Naive thymus-derived CD4-positive, alpha-beta T cell (primary cell): ENCODE measurements around the gene SMURF1. TPM values are rescaled to one million over a fixed set of nuclear protein-coding genes. Genes with fewer than 3 reads are reported as not detected.
"Not testable (repeated sequence)": the region's sequence is repeated elsewhere in the genome, so short reads cannot be mapped to it uniquely, and the experiment has no call there.

ENCODE experiments used
- ATAC-seq: fragments of 150-1000 bp; cut with Tn5 transposase; 2 replicates; pipeline ENCODE4 v1.10.0; 2021; ENCODE audit warnings: mild to moderate bottlenecking, moderate library complexity
- CTCF ChIA-PET: fragments of 350-600 bp; sonication (Branson Sonifier 250); formaldehyde crosslinking; loops from one replicate; lab custom pipeline; 2021; ENCODE audit warnings: antibody characterized with exemption; lab: Charles Lee
- POLR2A ChIA-PET: fragments of 350-600 bp; sonication (Branson Sonifier 250); formaldehyde crosslinking; loops from one replicate; lab custom pipeline; 2021; ENCODE audit warnings: antibody characterized with exemption, inconsistent platforms; lab: Charles Lee
- DNase-seq, 9 donors: peaks; one replicate each; pipeline versions ENCODE4 v3.0.0 to v3.0.0-alpha.2; 2020 to 2022; ENCODE audit warnings: mixed read lengths in 1 of 9
- H3K27ac ChIP-seq: one replicate; pipeline ENCODE4 v1.7.0; 2013; ENCODE audit warnings: mild to moderate bottlenecking, low read depth, low read length, moderate library complexity
- H3K27me3 ChIP-seq, 2 donors: one replicate each; pipeline ENCODE4 v1.7.0; 2013; ENCODE audit warnings: low read length in 2 of 2, mild to moderate bottlenecking in 2 of 2, moderate library complexity in 2 of 2; ENCODE audit not compliant: control insufficient read depth in 2 of 2, insufficient read depth in 2 of 2
- H3K36me3 ChIP-seq, 3 experiments: 1 replicate in 2 of 3; 2 replicates in 1 of 3; pipeline ENCODE4 v1.7.0; 2013; ENCODE audit warnings: low read length in 3 of 3, mild to moderate bottlenecking in 3 of 3, moderate library complexity in 1 of 3; ENCODE audit not compliant: insufficient read depth in 3 of 3, control insufficient read depth in 2 of 3
- H3K4me1 ChIP-seq, 2 donors: one replicate each; pipeline ENCODE4 v1.7.0; 2013; ENCODE audit warnings: low read length in 2 of 2, mild to moderate bottlenecking in 2 of 2, moderate library complexity in 1 of 2; ENCODE audit not compliant: control insufficient read depth in 2 of 2, insufficient read depth in 2 of 2
- H3K4me3 ChIP-seq: 2 replicates; pipeline ENCODE4 v1.7.0; 2013; ENCODE audit warnings: mild to moderate bottlenecking, low read length
- H3K9me3 ChIP-seq, 3 experiments: 1 replicate in 2 of 3; 2 replicates in 1 of 3; pipeline ENCODE4 v1.7.0; 2013; ENCODE audit warnings: low read length in 3 of 3; ENCODE audit not compliant: control insufficient read depth in 2 of 3
- H3K27ac Mint-ChIP-seq, 9 donors: one replicate each; pipeline ENCODE4 v1.8.0; 2020 to 2022; ENCODE audit warnings: mixed read lengths in 9 of 9, mild to moderate bottlenecking in 8 of 9, moderate library complexity in 5 of 9, inconsistent platforms in 2 of 9
- H3K27me3 Mint-ChIP-seq, 5 donors: one replicate each; pipeline ENCODE4 v1.8.0; 2021 to 2022; ENCODE audit warnings: mixed read lengths in 5 of 5, mild to moderate bottlenecking in 1 of 5
- H3K36me3 Mint-ChIP-seq, 5 donors: one replicate each; pipeline ENCODE4 v1.8.0; 2020 to 2022; ENCODE audit warnings: mixed read lengths in 5 of 5, mild to moderate bottlenecking in 3 of 5, inconsistent platforms in 1 of 5
- H3K4me1 Mint-ChIP-seq, 7 donors: one replicate each; pipeline ENCODE4 v1.8.0; 2020 to 2022; ENCODE audit warnings: mixed read lengths in 7 of 7, mild to moderate bottlenecking in 3 of 7, inconsistent platforms in 1 of 7
- H3K4me3 Mint-ChIP-seq, 10 donors: one replicate each; pipeline ENCODE4 v1.8.0; 2020 to 2022; ENCODE audit warnings: mild to moderate bottlenecking in 10 of 10, mixed read lengths in 10 of 10, moderate library complexity in 6 of 10, inconsistent platforms in 2 of 10
- H3K9me3 Mint-ChIP-seq, 11 donors: one replicate each; pipeline ENCODE4 v1.8.0; 2020 to 2022; ENCODE audit warnings: mixed read lengths in 11 of 11, mild to moderate bottlenecking in 4 of 11, inconsistent platforms in 1 of 11, moderate library complexity in 1 of 11
- intact Hi-C, 2 donors: fragments of 100-400 bp; cut with micrococcal nuclease; formaldehyde crosslinking; loops; one replicate each; pipeline ENCODE4 v1.15.1; 2023
- polyA plus RNA-seq, 2 donors: library from polyadenylated mRNA; unstranded; fragments of 300-500 nt; fragmentation: Illumina TruSeq; gene quantifications; one replicate each; pipeline ENCODE4 v1.2.3, GENCODE V29; 2021
- total RNA-seq, 6 experiments: library from RNA in 5 of 6; stranded (reverse) in 5 of 6; gene quantifications; 1 replicate in 5 of 6; 2 replicates in 1 of 6; pipeline ENCODE4 v1.2.3 and lab custom pipeline; 2021 to 2026

Gene SMURF1
- total and polyA plus RNA-seq, 7 experiments from 2014 or later: 1.3 to 26.4 (median 20.4) TPM

DNA sequence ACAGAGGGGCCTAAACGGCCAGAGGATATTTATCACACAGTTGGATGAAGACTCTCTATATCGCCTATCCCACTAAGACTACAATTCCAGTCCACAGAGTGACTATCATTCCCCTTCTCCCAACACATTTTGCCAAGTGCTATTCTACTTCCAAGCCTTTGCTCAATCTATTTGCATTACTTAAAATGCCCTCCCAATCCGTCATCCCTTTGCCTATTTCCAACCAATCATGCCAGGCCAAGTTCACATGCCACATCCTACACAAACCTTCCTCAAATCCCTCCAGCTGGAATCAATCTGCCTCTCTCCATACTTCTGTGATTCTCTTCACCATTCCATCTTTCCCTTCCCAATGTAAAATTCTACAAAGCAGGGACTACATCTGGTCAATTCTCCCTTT is 38.2 kb downstream of the SMURF1 start:
- ATAC-seq (no peak), DNase-seq (no peak)
- H3K27me3 Mint-ChIP-seq: no peaks in the 10 kb centered on the region
- peaks cover 0 to 2% (median 0%) of the 10 kb centered on the region in 11 donors for H3K9me3 Mint-ChIP-seq
- peaks cover 35 to 63% (median 56%) of the 10 kb centered on the region in 7 donors for H3K4me1 Mint-ChIP-seq
- peaks cover 0 to 22% (median 6%) of the 10 kb centered on the region in 5 donors for H3K36me3 Mint-ChIP-seq
- peak overlapping the region in 1 of 9 donors; percentile 12 for H3K27ac Mint-ChIP-seq
- intact Hi-C loops: no loop called here
- ChIA-PET POLR2A (no interaction called here), CTCF (no interaction called here)
- Histone ChIP-seq H3K27me3 (no peaks in the 10 kb centered on the region), H3K4me1 (peaks cover 0 to 10% of the 10 kb centered on the region in 2 donors), H3K27ac (no peak overlapping the region), H3K36me3 (no peaks in the 10 kb centered on the region), H3K4me3 (no peak overlapping the region), H3K9me3 (no peaks in the 10 kb centered on the region)
- no peak overlapping the region for H3K4me3 Mint-ChIP-seq

DNA sequence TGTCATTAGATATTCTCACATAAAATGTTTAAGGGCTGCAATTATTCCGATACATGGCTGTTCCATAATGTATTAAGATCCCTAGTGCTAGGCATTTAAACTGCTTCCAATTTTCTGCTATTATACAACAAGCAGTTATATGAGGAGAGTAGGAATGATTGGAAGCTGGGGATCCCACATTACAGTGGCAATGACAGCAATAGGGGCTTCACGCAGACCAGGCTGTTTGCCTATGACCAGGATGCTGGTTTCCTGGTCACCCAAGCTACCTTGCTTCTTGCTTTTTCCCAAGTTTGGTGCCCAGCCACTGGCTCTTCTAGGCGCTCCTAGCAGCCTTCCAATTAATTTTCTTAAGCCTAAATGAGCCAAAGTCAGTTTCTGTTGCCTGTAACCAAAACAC is 39.3 kb downstream of the SMURF1 start:
- POLR2A ChIA-PET: interaction anchor here (0.8 kb wide), 1 partner anchor 51 kb away, joined by 3 read pairs; no protein-coding TSS in a partner anchor
- Histone ChIP-seq H3K4me3 (no peak overlapping the region), H3K27me3 (no peaks in the 10 kb centered on the region), H3K4me1 (peaks cover 0 to 10% of the 10 kb centered on the region in 2 donors), H3K9me3 (no peaks in the 10 kb centered on the region), H3K27ac (no peak overlapping the region), H3K36me3 (no peaks in the 10 kb centered on the region)
- Mint-ChIP-seq H3K4me1 (peaks cover 26 to 52% (median 45%) of the 10 kb centered on the region in 7 donors), H3K9me3 (peaks cover 0 to 9% (median 2%) of the 10 kb centered on the region in 11 donors), H3K4me3 (no peak overlapping the region), H3K27ac (no peak overlapping the region), H3K36me3 (peaks cover 2 to 30% (median 17%) of the 10 kb centered on the region in 5 donors), H3K27me3 (no peaks in the 10 kb centered on the region)
- ATAC-seq (no peak), DNase-seq (no peak)
- intact Hi-C loops: no loop called here
- CTCF ChIA-PET: no interaction called here

- H3K27ac Mint-ChIP-seq, H3K27ac ChIP-seq, H3K27me3 Mint-ChIP-seq, H3K4me3 ChIP-seq, POLR2A ChIA-PET, H3K9me3 ChIP-seq, ATAC-seq, H3K27me3 ChIP-seq, H3K36me3 ChIP-seq, DNase-seq, CTCF ChIA-PET, intact Hi-C loops, H3K4me1 ChIP-seq, H3K4me3 Mint-ChIP-seq: not testable (repeated sequence)
- Mint-ChIP-seq H3K9me3 (peaks cover 0 to 17% (median 6%) of the 10 kb centered on the region in 11 donors), H3K36me3 (peaks cover 5 to 38% (median 24%) of the 10 kb centered on the region in 5 donors), H3K4me1 (peaks cover 20 to 48% (median 39%) of the 10 kb centered on the region in 7 donors)
Measured at GRCh38 chr7:99103836-99104235, 40.1 kb downstream of the SMURF1 start.

DNA sequence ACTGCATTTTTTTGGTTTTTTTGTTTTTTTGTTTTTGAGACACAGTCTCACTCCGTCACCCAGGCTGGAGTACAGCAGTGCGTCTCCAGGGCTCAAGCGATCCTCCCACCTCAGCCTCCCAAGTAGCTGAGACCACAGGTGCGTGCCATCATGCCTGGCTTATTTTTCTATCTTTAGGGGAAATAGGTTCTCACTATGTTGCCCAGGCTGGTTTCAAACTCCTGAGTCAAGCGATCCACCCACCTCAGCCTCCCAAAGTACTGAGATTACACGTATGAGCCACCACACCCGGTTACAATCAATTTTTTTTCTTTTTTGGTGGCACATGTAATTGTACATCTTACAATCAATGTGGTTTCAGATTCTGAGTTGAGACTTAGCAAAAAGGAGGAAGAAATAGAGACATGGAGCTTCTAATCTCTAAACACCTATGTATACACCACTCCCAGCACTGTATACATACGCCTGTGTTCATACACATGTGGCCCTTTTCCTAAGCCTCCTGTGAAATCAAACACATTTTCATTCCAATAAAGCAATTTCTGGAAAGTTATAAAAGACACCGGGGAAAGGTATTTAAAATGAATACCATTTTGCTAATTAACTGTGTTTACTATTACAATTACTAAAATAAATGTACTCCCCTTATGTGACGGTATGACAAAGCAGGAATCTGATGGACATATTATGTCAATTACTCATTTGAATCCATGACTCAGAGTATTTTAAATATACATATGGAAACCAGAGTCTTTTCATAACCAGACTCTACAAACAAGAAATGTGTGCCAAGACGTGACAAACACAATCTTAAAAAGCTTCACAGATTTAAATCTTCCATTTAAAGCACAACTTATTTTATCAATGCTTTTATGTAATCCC is 40.9 kb downstream of the SMURF1 start:
- peaks cover 0 to 25% (median 12%) of the 10 kb centered on the region in 11 donors for H3K9me3 Mint-ChIP-seq
- no peaks in the 10 kb centered on the region for H3K36me3 ChIP-seq
- H3K27me3 Mint-ChIP-seq: no peaks in the 10 kb centered on the region
- H3K27ac ChIP-seq: no peak overlapping the region
- no peaks in the 10 kb centered on the region for H3K4me1 ChIP-seq
- no peak for ATAC-seq
- H3K4me3 Mint-ChIP-seq: no peak overlapping the region
- ChIA-PET POLR2A (no interaction called here), CTCF (no interaction called here)
- peaks cover 21 to 49% (median 40%) of the 10 kb centered on the region in 7 donors for H3K4me1 Mint-ChIP-seq
- H3K27ac Mint-ChIP-seq: no peak overlapping the region
- peaks cover 8 to 45% (median 32%) of the 10 kb centered on the region in 5 donors for H3K36me3 Mint-ChIP-seq
- no peaks in the 10 kb centered on the region for H3K9me3 ChIP-seq
- no peak overlapping the region for H3K4me3 ChIP-seq
- no peak for DNase-seq
- intact Hi-C loops: no loop called here
- no peaks in the 10 kb centered on the region for H3K27me3 ChIP-seq

DNA sequence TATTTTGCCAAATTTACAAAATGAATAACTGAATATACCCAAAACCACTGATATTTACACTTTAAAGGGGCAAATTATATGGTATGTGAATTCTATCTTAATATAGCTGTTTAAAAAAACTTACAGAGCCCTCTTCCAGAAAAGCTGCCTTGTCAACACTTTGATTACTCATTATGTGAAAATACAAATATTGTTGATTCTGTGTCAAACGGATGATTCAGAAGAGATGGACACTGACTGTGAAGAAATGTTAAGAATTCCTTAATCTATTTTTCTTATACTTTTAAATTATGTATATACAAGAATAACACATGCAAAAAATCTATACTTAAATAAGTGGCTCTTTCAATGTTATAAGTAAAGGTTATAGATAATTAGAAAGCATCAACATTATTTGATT is 41.5 kb downstream of the SMURF1 start:
- Mint-ChIP-seq H3K4me1 (peaks cover 16 to 45% (median 34%) of the 10 kb centered on the region in 7 donors), H3K4me3 (no peak overlapping the region), H3K36me3 (peaks cover 8 to 50% (median 36%) of the 10 kb centered on the region in 5 donors), H3K9me3 (peaks cover 0 to 32% (median 12%) of the 10 kb centered on the region in 11 donors), H3K27me3 (no peaks in the 10 kb centered on the region), H3K27ac (no peak overlapping the region)
- Histone ChIP-seq H3K27ac (no peak overlapping the region), H3K9me3 (no peaks in the 10 kb centered on the region), H3K4me1 (no peaks in the 10 kb centered on the region), H3K4me3 (no peak overlapping the region), H3K36me3 (no peaks in the 10 kb centered on the region), H3K27me3 (no peaks in the 10 kb centered on the region)
- DNase-seq: no peak
- no peak for ATAC-seq
- POLR2A ChIA-PET: no interaction called here
- intact Hi-C loops: no loop called here
- CTCF ChIA-PET: no interaction called here

DNA sequence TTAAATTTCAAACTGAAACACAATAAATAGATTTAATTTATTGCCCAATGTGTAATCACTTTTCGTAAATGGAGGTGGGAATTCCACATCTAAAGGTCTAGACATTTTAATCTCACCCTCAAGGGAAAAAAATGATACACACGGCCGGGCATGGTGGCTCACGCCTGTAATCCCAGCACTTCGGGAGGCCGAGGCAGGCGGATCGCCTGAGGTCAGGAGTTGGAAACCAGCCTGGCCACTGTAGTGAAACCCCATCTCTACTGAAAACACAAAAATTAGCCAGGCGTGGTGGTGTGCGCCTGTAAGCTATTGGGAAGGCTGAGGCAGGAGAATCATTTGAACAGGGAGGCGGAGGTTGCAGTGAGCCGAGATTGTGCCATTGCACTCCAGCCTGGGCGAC is 42.4 kb downstream of the SMURF1 start:
- H3K4me3 Mint-ChIP-seq, ATAC-seq, H3K4me3 ChIP-seq, H3K27ac Mint-ChIP-seq, H3K27me3 ChIP-seq, CTCF ChIA-PET, POLR2A ChIA-PET, H3K9me3 ChIP-seq, H3K4me1 ChIP-seq, H3K27me3 Mint-ChIP-seq, H3K36me3 ChIP-seq, intact Hi-C loops, H3K27ac ChIP-seq, DNase-seq: not testable (repeated sequence)
- Mint-ChIP-seq H3K36me3 (peaks cover 8 to 59% (median 45%) of the 10 kb centered on the region in 5 donors), H3K9me3 (peaks cover 0 to 40% (median 14%) of the 10 kb centered on the region in 11 donors), H3K4me1 (peaks cover 22 to 51% (median 40%) of the 10 kb centered on the region in 7 donors)
